SH-SY5Y (cell line): Measurements from ENCODE around the gene CERCAM.

Source experiments
- GATA2 ChIP-seq: IDR thresholded peaks from 2 replicates; pipeline ENCODE4 v1.6.1; 2011; ENCODE audit warnings: mild to moderate bottlenecking, low read depth, low read length
- GATA3 ChIP-seq: IDR thresholded peaks from 2 replicates; pipeline ENCODE4 v1.6.1; 2011; ENCODE audit warnings: low read depth, mild to moderate bottlenecking, low read length, moderate library complexity

DNA sequence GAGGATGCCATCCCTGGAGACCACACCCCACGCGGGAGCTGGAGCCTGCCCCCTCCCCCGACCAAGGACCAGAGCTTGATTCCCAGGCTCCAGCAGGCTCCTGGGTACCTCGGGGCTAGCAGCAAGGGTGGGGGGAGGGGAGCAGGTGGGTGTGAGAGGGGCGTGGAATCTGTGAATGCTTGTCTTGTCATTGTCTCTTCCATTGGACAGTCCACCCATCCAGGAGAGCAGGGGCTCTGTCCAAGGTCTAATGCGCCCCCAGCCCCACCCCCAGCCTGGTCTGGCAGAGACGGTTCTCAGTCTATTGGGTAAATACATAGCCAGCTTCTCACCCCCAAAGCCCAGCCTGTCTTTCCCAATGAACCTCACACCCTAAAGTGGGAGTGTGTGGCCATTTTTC, 26.7 kb upstream of the CERCAM start:
- TF ChIP-seq GATA3: no peak
- TF ChIP-seq GATA2: no peak
